Daoy (cell line): Measurements from ENCODE around the gene FLOT1. TPM values are rescaled to one million over a fixed set of nuclear protein-coding genes. Genes with fewer than 3 reads are reported as not detected.

Experiments
- DNase-seq: peaks from one replicate; pipeline ENCODE4 v3.0.0-alpha.2; 2015; ENCODE audit warnings: low read depth
- total RNA-seq: library from RNA; depleted of rRNA; stranded (reverse); fragments of >200 nt; shearing (Covaris generic); gene quantifications from 2 replicates; pipeline ENCODE4 v1.2.3, GENCODE V29; 2014; rRNA removed

The FLOT1 gene, protein sequence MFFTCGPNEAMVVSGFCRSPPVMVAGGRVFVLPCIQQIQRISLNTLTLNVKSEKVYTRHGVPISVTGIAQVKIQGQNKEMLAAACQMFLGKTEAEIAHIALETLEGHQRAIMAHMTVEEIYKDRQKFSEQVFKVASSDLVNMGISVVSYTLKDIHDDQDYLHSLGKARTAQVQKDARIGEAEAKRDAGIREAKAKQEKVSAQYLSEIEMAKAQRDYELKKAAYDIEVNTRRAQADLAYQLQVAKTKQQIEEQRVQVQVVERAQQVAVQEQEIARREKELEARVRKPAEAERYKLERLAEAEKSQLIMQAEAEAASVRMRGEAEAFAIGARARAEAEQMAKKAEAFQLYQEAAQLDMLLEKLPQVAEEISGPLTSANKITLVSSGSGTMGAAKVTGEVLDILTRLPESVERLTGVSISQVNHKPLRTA
- 370 and 430 TPM in 2 replicates for total RNA-seq

DNA sequence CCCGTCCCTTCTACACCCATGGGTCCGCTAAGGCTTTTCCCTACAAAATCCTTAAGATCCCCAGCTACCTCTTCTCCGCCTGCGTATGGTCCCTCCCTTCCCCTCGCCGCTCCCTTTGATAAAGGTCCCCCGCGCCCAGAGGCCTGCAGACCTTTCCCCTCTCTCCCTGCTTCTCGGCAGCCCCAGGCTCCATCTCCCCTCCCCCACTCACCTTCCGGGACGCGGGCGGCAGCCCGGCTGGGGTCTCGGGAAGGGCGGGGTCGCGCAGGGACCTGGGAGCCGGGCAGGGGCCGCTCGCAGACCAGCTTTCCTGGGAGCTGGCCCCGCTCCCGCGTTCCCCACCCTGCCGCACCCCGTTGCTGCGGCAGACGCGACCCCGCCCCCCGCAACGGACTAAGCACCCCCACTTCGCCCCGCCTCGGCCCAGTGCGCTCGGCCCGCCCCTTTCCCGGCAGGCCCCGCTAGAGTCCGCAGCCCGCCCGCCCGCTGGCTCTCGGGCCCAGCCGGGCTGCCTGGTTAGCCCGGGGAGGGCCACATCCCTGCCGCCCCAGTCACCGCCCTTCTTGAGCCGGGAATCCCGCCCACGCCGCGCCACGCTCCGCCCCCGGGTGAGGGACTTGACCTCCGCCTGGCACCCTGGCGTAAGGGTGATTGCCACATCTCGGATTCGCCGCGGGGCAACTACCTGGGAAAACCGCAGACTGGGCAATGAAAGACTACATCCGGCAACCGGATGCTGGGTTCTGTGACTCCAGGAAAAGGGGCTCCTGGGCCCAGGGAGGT, at the start of gene FLOT1:
TSS of gene FLOT1 (minus strand) at position 372 of the 783 bp plus-strand sequence. CDS start 498 bp downstream, outside the sequence.
- DNase-seq: peak; percentile 100

- no peak for DNase-seq
Measured at GRCh38 chr6:30790724-30791383, 48.4 kb upstream of the FLOT1 start.

- DNase-seq: no peak
Measured at GRCh38 chr6:30789606-30790005, 47.1 kb upstream of the FLOT1 start.

DNA sequence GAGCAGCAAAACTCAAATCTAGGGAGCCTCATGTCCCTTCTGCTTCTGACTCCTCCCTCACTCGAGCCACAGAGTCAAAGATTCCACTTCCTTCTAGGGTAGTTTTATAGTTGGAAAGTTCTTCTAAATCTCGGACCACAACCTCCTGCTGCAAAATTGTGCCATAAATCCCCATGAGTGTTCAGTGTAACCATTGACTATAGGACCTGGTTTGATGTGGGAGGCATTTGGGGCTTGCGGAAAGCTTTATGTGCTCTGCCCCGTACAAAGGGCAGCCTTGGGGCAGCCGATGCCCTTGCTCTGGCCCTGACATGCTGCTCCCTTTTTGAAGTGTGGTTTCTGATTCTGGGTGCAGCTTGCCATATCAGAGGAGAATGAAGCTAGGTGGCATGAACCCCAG, 45.5 kb upstream of the FLOT1 start:
- peak; percentile 71 for DNase-seq

DNA sequence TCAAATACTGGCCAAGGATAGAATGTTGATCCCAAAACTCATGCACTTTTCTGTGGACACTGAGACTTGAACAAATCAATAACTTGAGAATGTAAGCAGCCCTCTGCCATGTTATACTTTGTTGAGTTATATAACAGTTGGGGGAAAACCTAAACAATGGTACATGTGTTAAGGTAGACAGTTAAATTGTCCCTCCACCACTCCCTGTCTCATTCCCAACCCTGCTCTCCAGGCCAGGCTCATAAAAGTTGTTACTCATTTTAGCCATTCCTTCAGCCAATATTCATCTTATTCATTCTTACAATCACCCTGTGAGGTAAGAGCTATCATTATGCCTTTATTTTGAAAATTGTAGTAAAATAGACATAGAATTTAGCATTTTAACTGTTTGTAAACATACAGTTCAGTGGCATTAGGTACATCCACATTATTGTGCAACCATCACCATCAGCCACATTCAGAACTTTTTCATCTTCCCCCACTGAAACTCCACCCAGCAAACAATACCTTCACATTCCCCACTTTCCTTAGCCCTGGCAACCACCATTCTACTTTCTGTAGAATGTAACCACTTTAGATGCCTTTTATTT, 40.0 kb upstream of the FLOT1 start:
- peak; percentile 71 for DNase-seq

- DNase-seq: peak; percentile 99
Measured at GRCh38 chr6:30781743-30782424, 39.4 kb upstream of the FLOT1 start.

- no peak for DNase-seq
Measured at GRCh38 chr6:30781395-30781742, 38.9 kb upstream of the FLOT1 start.

DNA sequence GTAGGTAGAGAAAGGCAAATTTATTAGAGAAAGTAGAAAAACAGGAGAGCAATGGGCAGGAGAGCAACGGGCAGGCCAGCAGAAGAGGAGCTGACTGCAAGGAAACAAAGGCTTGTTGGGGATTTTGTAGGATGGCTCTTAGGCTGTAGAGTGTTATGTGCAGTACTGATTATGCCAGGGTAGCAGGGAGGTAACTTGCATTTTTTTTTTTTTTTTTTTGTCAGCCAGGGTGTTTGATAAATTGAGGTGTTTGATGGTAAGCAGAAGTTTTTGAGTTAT, 38.1 kb upstream of the FLOT1 start:
- DNase-seq: no peak

- no peak for DNase-seq
Measured at GRCh38 chr6:30779850-30780641, 37.6 kb upstream of the FLOT1 start.

DNA sequence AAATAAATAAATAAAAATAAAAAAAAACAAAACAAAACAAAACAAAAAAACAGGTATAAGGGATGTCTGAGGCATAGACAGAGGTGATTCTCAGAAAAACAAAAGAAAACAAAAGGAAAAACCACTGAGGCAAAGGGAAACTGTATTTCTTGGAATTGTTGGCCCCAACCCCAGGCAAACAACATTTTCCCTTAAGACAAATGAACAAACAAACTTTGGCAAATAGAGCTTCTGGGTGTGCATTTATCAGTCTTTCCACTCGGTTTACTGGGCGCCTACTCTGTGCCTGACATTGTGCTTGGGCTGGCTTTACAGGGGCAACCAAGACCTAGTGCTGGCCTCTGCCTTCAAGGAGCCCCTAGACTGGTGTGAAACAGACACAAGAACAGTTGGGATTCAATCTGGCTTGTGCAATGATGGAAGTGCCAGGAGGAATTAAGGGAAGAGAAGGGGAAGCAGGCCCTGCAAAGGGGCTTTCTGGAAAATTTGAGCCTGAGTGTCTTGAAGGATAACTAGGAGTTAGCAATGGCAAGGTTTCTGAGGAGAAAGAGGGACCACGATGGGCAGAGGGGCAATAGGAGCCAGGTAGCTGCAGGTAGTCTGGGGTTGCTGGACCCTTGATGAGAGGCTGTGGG, 35.6 kb upstream of the FLOT1 start:
- no peak for DNase-seq

- DNase-seq: no peak
Measured at GRCh38 chr6:30777155-30777485, 34.6 kb upstream of the FLOT1 start.

DNA sequence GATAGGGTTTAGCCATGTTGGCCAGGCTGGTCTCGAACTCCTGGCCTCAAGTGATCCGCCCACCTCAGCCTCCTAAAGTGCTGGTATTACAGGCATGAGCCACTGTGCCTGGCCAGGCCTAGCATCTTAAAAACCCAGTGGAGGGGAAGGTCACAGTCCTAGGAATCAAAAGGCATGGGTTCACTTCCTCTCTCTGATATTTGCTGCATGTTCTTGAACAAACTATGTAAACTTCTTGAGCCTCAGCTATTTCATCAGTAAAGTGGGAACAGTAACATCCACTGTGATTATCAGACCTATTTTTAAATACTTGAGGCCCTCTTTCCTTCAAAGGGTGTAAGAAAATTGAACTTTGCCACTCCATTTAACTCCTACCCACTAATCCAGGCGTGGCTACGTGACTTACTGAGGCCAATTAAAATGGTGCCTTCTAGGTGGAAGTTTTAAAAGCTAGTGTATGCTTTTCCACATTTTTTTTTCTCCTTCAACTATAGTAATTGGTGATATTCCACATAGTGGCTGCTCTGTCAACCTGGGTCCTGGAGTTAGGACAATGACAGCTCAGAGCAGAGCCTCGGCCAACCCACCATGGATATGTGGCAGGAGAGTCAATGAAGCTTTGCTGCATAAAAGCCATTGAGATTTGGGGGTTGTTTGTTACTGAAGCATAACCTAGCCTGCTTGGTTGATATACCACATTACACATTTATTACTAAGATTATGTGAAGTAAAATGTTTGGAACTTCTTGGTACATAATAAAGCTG, 34.1 kb upstream of the FLOT1 start:
- DNase-seq: no peak

GRCh38 chr6:30775104-30775503, 32.6 kb upstream of the FLOT1 start:
- no peak for DNase-seq

DNA sequence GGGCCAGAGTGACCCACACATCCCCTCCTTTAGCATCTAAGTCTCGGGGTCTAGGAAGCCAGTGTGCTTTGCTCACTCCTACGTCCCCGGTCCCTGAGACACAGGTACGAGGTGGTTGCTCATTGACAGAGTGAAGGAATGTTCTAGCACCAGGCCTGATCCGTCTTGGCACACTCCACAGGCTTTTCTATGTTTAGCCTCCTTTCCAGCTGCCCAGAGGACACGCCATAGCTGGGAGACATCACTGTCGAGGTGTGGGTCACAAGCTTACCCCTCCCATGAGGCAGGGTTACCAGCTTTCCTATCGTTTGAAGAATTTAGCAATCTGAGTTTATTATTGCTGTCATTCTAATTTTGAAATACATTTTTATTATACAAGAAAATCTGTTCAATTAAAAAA, 32.2 kb upstream of the FLOT1 start:
- DNase-seq: no peak

DNA sequence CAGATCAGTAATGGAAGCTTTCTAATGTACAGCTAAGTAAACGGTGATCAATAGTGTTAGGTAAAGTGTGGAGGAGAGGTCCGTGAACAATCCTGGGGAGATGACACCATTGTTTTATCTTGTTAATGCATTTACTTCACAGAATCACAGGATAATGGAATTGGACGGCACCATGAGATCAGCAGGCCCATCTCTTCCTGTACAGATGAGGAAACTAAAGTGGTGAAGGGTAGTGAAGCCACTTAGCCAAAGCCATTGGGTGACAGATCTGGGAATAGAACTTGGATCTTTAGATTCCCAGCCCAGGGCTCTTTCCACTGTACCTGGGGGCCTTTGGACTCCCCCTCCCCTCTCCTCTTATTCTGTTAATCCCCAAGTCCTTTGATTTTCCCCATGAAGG, 28.1 kb upstream of the FLOT1 start:
- DNase-seq: no peak

DNA sequence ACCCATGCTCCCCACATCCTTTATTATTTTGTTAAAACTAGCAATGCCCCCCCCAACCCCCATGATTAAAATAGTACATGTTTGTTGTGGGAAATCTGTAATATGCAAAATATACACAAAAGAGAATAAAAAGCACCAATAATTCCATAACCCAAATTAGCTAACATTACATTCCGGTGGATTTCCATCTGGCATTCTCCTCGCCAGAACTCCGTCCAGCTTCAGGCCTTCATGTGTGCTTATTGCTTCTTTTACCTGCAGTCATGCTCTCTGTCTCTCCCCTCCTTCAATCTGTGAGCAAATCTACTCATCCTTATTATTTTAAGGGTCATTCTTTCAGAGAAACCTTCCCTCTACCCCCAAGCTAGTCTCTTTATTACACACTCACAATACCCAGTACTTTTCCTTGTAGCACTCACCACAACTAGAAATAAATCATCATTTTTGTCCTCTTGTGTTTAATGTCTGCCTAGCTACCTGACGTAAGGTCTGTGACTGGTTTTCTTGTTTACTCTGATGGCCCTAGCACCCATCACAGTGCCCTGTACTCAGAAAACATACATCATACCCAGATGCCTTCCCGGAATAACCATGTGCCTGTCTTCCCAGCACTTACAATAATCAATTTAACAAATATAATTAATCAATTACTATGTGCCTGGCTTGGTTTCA, 27.5 kb upstream of the FLOT1 start:
- DNase-seq: peak; percentile 57

DNA sequence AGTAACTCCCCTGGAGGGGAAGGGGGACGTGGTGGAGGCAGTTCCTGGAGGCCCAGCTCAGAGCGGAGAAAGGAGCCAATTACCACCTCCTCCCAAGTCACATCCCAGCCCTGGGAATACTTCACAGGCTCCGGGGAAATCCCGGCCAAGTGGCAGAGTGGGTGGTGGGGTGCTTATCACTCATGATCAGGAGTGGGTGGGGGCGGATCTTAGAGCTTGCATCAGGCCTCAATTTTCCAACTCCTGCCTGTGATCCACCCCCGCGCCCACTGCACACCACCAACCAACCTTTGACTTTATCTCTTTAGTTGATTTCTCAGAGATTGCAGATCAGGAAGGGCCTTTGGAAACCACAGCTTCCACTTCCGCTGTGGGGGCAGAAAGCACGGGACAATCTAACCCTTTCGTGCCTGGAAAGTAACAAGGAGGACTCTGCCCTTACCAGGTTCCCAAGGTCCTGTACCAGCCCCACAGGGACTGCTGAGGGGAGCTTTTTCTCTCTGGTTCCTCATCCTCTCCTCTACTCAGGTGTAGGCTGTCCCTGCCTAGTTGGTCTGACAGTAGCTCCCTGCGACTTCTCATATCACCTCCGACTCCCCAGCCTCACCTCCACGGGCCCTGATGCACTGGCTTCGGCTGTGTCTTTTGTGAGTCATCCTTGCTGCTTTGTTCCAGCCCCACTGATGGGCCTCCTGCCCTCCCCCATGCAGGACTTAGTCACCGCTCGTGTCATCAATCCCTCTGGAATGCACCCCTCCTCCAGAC, 26.8 kb upstream of the FLOT1 start:
- peak; percentile 99 for DNase-seq

GRCh38 chr6:30768634-30769087, 26.2 kb upstream of the FLOT1 start:
- DNase-seq: peak; percentile 48
